Heart left ventricle (tissue), 16 donors: ENCODE measurements around the gene GNL1. TPM values are rescaled to one million over a fixed set of nuclear protein-coding genes. Genes with fewer than 3 reads are reported as not detected.
"Not testable (repeated sequence)": the region's sequence is repeated elsewhere in the genome, so short reads cannot be mapped to it uniquely, and the experiment has no call there.

Experiments used
- ATAC-seq, 4 donors: fragments of 200-7000 bp; cut with Tn5 transposase; one replicate each; pipeline ENCODE4 v1.9.1; 2020 to 2022; ENCODE audit warnings: moderate library complexity in 4 of 4, mild to moderate bottlenecking in 3 of 4, moderate number of reproducible peaks in 1 of 4
- DNase-seq, 5 donors: peaks; one replicate each; pipeline ENCODE4 v3.0.0-alpha.2; 2020
- H3K27ac ChIP-seq, 12 donors: fragments of 200-600 bp; sonication (generic) in 4 of 12; one replicate each; pipeline versions ENCODE4 v1.5.0 to v1.8.0; 2016 to 2022; ENCODE audit warnings: mild to moderate bottlenecking in 2 of 12
- H3K27me3 ChIP-seq, 9 donors: fragments of 200-600 bp; sonication (generic) in 2 of 9; one replicate each; pipeline versions ENCODE4 v1.5.1 to v1.8.0; 2016 to 2022; ENCODE audit warnings: mild to moderate bottlenecking in 3 of 9
- H3K36me3 ChIP-seq, 9 donors: fragments of 200-600 bp; sonication (generic) in 2 of 9; one replicate each; pipeline versions ENCODE4 v1.5.0 to v1.8.0; 2018 to 2022; ENCODE audit warnings: mild to moderate bottlenecking in 2 of 9
- H3K4me1 ChIP-seq, 12 donors: fragments of 200-600 bp; sonication (generic) in 4 of 12; one replicate each; pipeline versions ENCODE4 v1.5.0 to v1.8.0; 2016 to 2022; ENCODE audit warnings: mild to moderate bottlenecking in 3 of 12
- H3K4me3 ChIP-seq, 12 donors: fragments of 200-600 bp; sonication (generic) in 4 of 12; one replicate each; pipeline versions ENCODE4 v1.5.0 to v1.8.0; 2017 to 2022; ENCODE audit warnings: mild to moderate bottlenecking in 9 of 12, moderate library complexity in 4 of 12
- H3K9me3 ChIP-seq, 12 donors: fragments of 200-600 bp; sonication (generic) in 4 of 12; one replicate each; pipeline versions ENCODE4 v1.5.0 to v1.8.0; 2016 to 2022; ENCODE audit warnings: mild to moderate bottlenecking in 1 of 12
- POLR2A ChIP-seq, 2 donors: fragments of 450-650 bp; IDR thresholded peaks; one replicate each; pipeline ENCODE4 v1.6.1; 2017; ENCODE audit warnings: antibody characterized with exemption in 2 of 2, mild to moderate bottlenecking in 2 of 2, moderate library complexity in 2 of 2
- WGBS, 4 donors: extraction: QIAGEN DNeasy Blood & Tissue Kit in 2 of 4; methylation state at CpG; one replicate each; pipeline versions ENCODE4 v1.1.5 to v1.1.7; 2013 to 2018; 5-methylcytosine and 5-hydroxymethylcytosine counted together
- intact Hi-C, 10 donors: fragments of 100-400 bp; cut with DNase I; formaldehyde crosslinking; loops; one replicate each; pipeline versions ENCODE4 v1.11.1 to v1.14.2; 2022
- polyA plus RNA-seq, 2 donors: library from polyadenylated mRNA; stranded (reverse); fragments of 200-250 nt; gene quantifications; one replicate each; pipeline ENCODE4 v1.2.3, GENCODE V29; 2013
- total RNA-seq, 9 donors: library from RNA; depleted of rRNA in 2 of 9; stranded (reverse); fragments of >200 nt in 2 of 9; fragmentation: NEBNext Ultra II Directional in 3 of 9; extraction: Animal tissue kit (Norgen Biotek cat#: 25700) in 3 of 9; gene quantifications; one replicate each; pipeline versions ENCODE4 v1.1.0 to v1.2.4, GENCODE V29; 2016 to 2023
- TF ChIP-seq, protein P1 (sequence below), 12 donors: fragments of 200-600 bp; sonication (generic) in 4 of 12; IDR thresholded peaks; one replicate each; pipeline versions ENCODE4 v1.5.0 to v1.8.0; 2018 to 2022; ENCODE audit warnings: antibody characterized with exemption in 12 of 12, mild to moderate bottlenecking in 5 of 12
- donor health status: ischemic (EF 13 %, LVEDD 7.1; RV severe dilation, severe dysfunction).
- donor health status: healthy with polysubstance abuse.
- donor health status: DM: no; HTN: yes; CAD: no.
- donor health status: DM: no; HTN: no; CAD: no.
- donor health status: ischemic (EF 25% LVEDD 6.9; RV normal size, moderate dysfunction).
- donor health status: ischemic (EF 25% LVEDD 5.7; RV mildly dilated, moderate dysfunction).
- donor health status: healthy.
- donor health status: DM: yes; HTN: yes; CAD: no.
- donor health status: ischemic (EF 35%, LVEDD 5.7; RV mildly dilated, moderate dysfunction).
- donor health status: nonischemic (EF 11% LVEDD 7.7; RV severe dilation, severe dysfunction).
- donor health status: DM: yes; HTN: yes; CAD: no.
- donor health status: PGD.
- donor health status: ischemic (EF 29% LVEDD 5.4; RV normal size, mild dysfunction).
- donor health status: nonischemic (EF 23%, LVEDD 6.1; RV moderate dilation, normal function).

Gene GNL1
- total and polyA plus RNA-seq, 11 donors = 9.1 to 33.5 (median 17.7) TPM

DNA sequence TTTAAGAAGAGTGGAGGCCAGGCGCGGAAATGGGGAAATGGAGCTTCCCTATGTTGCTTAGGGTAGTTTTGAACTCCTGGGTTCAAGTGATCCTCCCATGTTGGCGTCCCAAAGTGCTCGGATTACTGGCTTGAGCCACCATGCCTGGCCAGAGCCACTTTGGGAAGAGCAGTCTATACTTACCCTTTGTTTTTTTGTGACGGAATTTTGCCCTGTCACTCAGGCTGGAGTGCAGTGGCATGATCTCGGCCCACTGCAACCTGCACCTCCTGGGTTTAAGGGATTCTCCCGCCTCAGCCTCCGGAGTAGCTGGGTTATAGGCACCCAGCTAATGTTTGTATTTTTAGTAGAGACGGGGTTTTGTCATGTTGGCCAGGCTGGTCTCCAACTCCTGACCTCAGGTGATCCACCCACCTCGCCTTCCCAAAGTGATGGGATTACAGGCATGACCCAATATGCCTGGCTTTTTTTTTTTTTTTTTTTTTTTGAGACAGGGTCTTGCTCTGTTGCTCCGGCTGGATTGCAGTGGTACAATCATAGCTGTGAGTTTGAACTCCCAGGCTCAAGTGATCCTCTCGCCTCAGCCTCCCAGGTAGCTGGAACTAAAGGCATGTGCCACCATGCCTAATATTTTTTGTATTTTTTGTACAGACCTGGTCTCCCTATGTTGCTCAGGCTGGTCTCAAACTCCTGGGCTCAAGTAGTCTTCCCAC is 42.8 kb upstream of the GNL1 start:
- TF ChIP-seq, protein P1, sequence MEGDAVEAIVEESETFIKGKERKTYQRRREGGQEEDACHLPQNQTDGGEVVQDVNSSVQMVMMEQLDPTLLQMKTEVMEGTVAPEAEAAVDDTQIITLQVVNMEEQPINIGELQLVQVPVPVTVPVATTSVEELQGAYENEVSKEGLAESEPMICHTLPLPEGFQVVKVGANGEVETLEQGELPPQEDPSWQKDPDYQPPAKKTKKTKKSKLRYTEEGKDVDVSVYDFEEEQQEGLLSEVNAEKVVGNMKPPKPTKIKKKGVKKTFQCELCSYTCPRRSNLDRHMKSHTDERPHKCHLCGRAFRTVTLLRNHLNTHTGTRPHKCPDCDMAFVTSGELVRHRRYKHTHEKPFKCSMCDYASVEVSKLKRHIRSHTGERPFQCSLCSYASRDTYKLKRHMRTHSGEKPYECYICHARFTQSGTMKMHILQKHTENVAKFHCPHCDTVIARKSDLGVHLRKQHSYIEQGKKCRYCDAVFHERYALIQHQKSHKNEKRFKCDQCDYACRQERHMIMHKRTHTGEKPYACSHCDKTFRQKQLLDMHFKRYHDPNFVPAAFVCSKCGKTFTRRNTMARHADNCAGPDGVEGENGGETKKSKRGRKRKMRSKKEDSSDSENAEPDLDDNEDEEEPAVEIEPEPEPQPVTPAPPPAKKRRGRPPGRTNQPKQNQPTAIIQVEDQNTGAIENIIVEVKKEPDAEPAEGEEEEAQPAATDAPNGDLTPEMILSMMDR (IDR thresholded peaks at IDR 0.05) = no peak
- no peak for TF ChIP-seq POLR2A (IDR thresholded peaks at IDR 0.05)
- peak in 1 of 4 donors; percentile 1 for ATAC-seq
- Histone ChIP-seq H3K9me3 (no peaks in the 10 kb centered on the region), H3K36me3 (peaks cover 9 to 61% (median 47%) of the 10 kb centered on the region in 9 donors), H3K27ac (no peak overlapping the region), H3K27me3 (no peaks in the 10 kb centered on the region), H3K4me3 (no peak overlapping the region), H3K4me1 (peaks cover 0 to 11% (median 0%) of the 10 kb centered on the region in 12 donors)
- 71 to 77% (median 76%) methylated on average over 11 to 12 of the region's 12 CpGs for WGBS, 4 donors
- intact Hi-C loops = loop anchor here in 7 of 10 donors (5.0 to 10.0 kb wide), 4 partner anchors 42 to 117 kb away; partner anchors contain the start of genes GNL1 (in 1 of the 7) and PRR3 (in 1 of the 7)
- DNase-seq = no peak

GRCh38 chr6:30597315-30598144 is 41.2 kb upstream of the GNL1 start:
- Histone ChIP-seq H3K36me3 (peaks cover 0 to 60% (median 40%) of the 10 kb centered on the region in 9 donors), H3K4me1 (peaks cover 0 to 11% (median 0%) of the 10 kb centered on the region in 12 donors)
- DNase-seq (peak in 4 of 5 donors; percentile 59 to 77 (median 70)), ATAC-seq (peak; percentile 57 to 73 (median 70))
- TF ChIP-seq, protein P1 (IDR thresholded peaks at IDR 0.05) = peak; percentile 61 to 79 (median 74)
- WGBS, 4 donors = 75 to 79% (median 77%) methylated on average over 15 of the region's 15 CpGs
- intact Hi-C loops = loop anchor here in 8 of 10 donors (2.0 to 10.0 kb wide), 6 partner anchors 40 to 115 kb away; partner anchors contain the start of genes GNL1 (in 1 of the 8) and PRR3 (in 1 of the 8)
- not testable (repeated sequence) for H3K4me3 ChIP-seq, H3K27me3 ChIP-seq, H3K27ac ChIP-seq, H3K9me3 ChIP-seq

GRCh38 chr6:30592287-30592686 is 36.0 kb upstream of the GNL1 start:
- 90 to 100% (median 98%) methylated on average over 1 of the region's 1 CpG for WGBS, 4 donors
- TF ChIP-seq, protein P1 (IDR thresholded peaks at IDR 0.05) = no peak
- no peak for TF ChIP-seq POLR2A (IDR thresholded peaks at IDR 0.05)
- Histone ChIP-seq H3K27me3 (no peaks in the 10 kb centered on the region), H3K27ac (no peak overlapping the region), H3K4me1 (no peaks in the 10 kb centered on the region), H3K36me3 (peaks cover 2 to 85% (median 72%) of the 10 kb centered on the region in 9 donors), H3K9me3 (no peaks in the 10 kb centered on the region), H3K4me3 (no peak overlapping the region)
- intact Hi-C loops = loop anchor here in 3 of 10 donors (2.0 to 10.0 kb wide), 3 partner anchors 19 to 110 kb away; no protein-coding TSS in a partner anchor
- DNase-seq (no peak), ATAC-seq (no peak)
